Ishikawa (cell line): ENCODE results near the gene FAM237B.
A peak's percentile ranks its signal among the peaks of the same experiment; 100 is the strongest.

Experiments
- CREB1 ChIP-seq: IDR thresholded peaks from 2 replicates; pipeline ENCODE4 v1.6.1; 2012; ENCODE audit warnings: low read depth
- MAX ChIP-seq: IDR thresholded peaks from 2 replicates; pipeline ENCODE4 v1.6.1; 2012
- RAD21 ChIP-seq: IDR thresholded peaks from 2 replicates; pipeline ENCODE4 v1.6.1; 2012; ENCODE audit warnings: low read depth
- REST ChIP-seq: IDR thresholded peaks from 2 replicates; pipeline ENCODE4 v1.6.1; 2012; ENCODE audit warnings: low read depth, mild to moderate bottlenecking

- no peak for TF ChIP-seq REST
- TF ChIP-seq MAX, result peak; percentile 81
- TF ChIP-seq RAD21, result 0 out of 2 replicates have a peak, but pooled peaks have one; percentile 1
- TF ChIP-seq CREB1, result peak; percentile 96
Observed at GRCh38 chr7:90346336-90347125, 25.4 kb upstream of the FAM237B start, which contains the start of gene GTPBP10.
